H9 (cell line): ENCODE data around the gene MBD2. TPM values are rescaled to one million over a fixed set of nuclear protein-coding genes. Genes with fewer than 3 reads are reported as not detected.

ENCODE experiments used
- DNase-seq: peaks from one replicate; pipeline ENCODE4 v3.0.0-alpha.2; 2017
- H2AFZ ChIP-seq: one replicate; pipeline ENCODE4 v1.6.1; 2013; ENCODE audit warnings: mild to moderate bottlenecking, low read length, control low read depth, moderate library complexity
- H2AK5ac ChIP-seq: 2 replicates; pipeline ENCODE4 v1.6.1; 2013; ENCODE audit warnings: low read length, control low read depth, mixed read lengths; ENCODE audit not compliant: insufficient read length
- H2BK120ac ChIP-seq: one replicate; pipeline ENCODE4 v1.6.1; 2013; ENCODE audit warnings: low read depth, mild to moderate bottlenecking, low read length, control low read depth, inconsistent platforms; ENCODE audit not compliant: poor library complexity, severe bottlenecking
- H2BK12ac ChIP-seq: 2 replicates; pipeline ENCODE4 v1.6.1; 2013; ENCODE audit warnings: low read length, control low read depth, mixed read lengths, low read depth; ENCODE audit not compliant: insufficient read length
- H2BK15ac ChIP-seq: 2 replicates; pipeline ENCODE4 v1.6.1; 2013; ENCODE audit warnings: low read depth, low read length, control low read depth
- H2BK20ac ChIP-seq: one replicate; pipeline ENCODE4 v1.6.1; 2013; ENCODE audit warnings: low read depth, mild to moderate bottlenecking, low read length, control low read depth, inconsistent platforms; ENCODE audit not compliant: poor library complexity, severe bottlenecking
- H2BK5ac ChIP-seq: 2 replicates; pipeline ENCODE4 v1.6.1; 2013; ENCODE audit warnings: low read length, control low read depth, mixed read lengths; ENCODE audit not compliant: insufficient read length
- H3K14ac ChIP-seq: 2 replicates; pipeline ENCODE4 v1.6.1; 2013; ENCODE audit warnings: low read length, control low read depth; ENCODE audit not compliant: insufficient read depth
- H3K18ac ChIP-seq: 2 replicates; pipeline ENCODE4 v1.6.1; 2013; ENCODE audit warnings: low read depth, mild to moderate bottlenecking, mixed read lengths, low read length, control low read depth; ENCODE audit not compliant: insufficient read length
- H3K23ac ChIP-seq: 2 replicates; pipeline ENCODE4 v1.6.1; 2013; ENCODE audit warnings: low read length, control low read depth, mixed read lengths, low read depth; ENCODE audit not compliant: insufficient read length
- H3K23me2 ChIP-seq: 2 replicates; pipeline ENCODE4 v1.6.1; 2013; ENCODE audit warnings: low read depth, mild to moderate bottlenecking, mixed read lengths, low read length, control low read depth; ENCODE audit not compliant: insufficient read length, poor library complexity, severe bottlenecking
- H3K27ac ChIP-seq: 2 replicates; pipeline ENCODE4 v1.5.1; 2013; ENCODE audit warnings: low read length, control low read depth, mixed read lengths, low read depth; ENCODE audit not compliant: insufficient read length
- H3K27me3 ChIP-seq: 2 replicates; pipeline ENCODE4 v1.6.1; 2013; ENCODE audit warnings: low read length, control low read depth, inconsistent platforms; ENCODE audit not compliant: insufficient read depth
- H3K4ac ChIP-seq: 2 replicates; pipeline ENCODE4 v1.6.1; 2013; ENCODE audit warnings: low read depth, mild to moderate bottlenecking, control low read depth, inconsistent platforms, low read length, moderate library complexity
- H3K4me1 ChIP-seq: 2 replicates; pipeline ENCODE4 v1.6.1; 2013; ENCODE audit warnings: low read length, control low read depth, inconsistent platforms; ENCODE audit not compliant: insufficient read depth
- H3K4me2 ChIP-seq: 2 replicates; pipeline ENCODE4 v1.6.1; 2013; ENCODE audit warnings: low read length, control low read depth, mixed read lengths; ENCODE audit not compliant: insufficient read length, insufficient read depth
- H3K56ac ChIP-seq: 2 replicates; pipeline ENCODE4 v1.6.1; 2013; ENCODE audit warnings: low read depth, mild to moderate bottlenecking, mixed read lengths, low read length, control low read depth; ENCODE audit not compliant: insufficient read length
- H3K79me1 ChIP-seq: 2 replicates; pipeline ENCODE4 v1.6.1; 2013; ENCODE audit warnings: low read depth, mild to moderate bottlenecking, moderate library complexity, low read length, control low read depth, inconsistent platforms; ENCODE audit not compliant: insufficient read depth, poor library complexity, severe bottlenecking
- H3K79me2 ChIP-seq: 2 replicates; pipeline ENCODE4 v1.6.1; 2013; ENCODE audit warnings: low read length, control low read depth, inconsistent platforms; ENCODE audit not compliant: insufficient read depth
- H3K9ac ChIP-seq: 2 replicates; pipeline ENCODE4 v1.6.1; 2013; ENCODE audit warnings: low read length, control low read depth, mixed read lengths; ENCODE audit not compliant: insufficient read length; ENCODE audit errors: extremely low read depth
- H3K9me3 ChIP-seq: one replicate; pipeline ENCODE4 v1.6.1; 2013; ENCODE audit warnings: low read depth, low read length, inconsistent platforms; ENCODE audit not compliant: control insufficient read depth
- H3T11ph ChIP-seq: one replicate; pipeline ENCODE4 v1.6.1; 2013; ENCODE audit warnings: mild to moderate bottlenecking, low read length, control low read depth, inconsistent platforms
- H4K20me1 ChIP-seq: one replicate; pipeline ENCODE4 v1.6.1; 2013; ENCODE audit not compliant: control insufficient read depth, insufficient read length, insufficient read depth
- H4K5ac ChIP-seq: 2 replicates; pipeline ENCODE4 v1.6.1; 2013; ENCODE audit warnings: low read depth, mild to moderate bottlenecking, mixed read lengths, low read length, control low read depth; ENCODE audit not compliant: insufficient read length
- H4K8ac ChIP-seq: replicated peaks from 2 replicates; pipeline ENCODE4 v1.6.1; 2013; ENCODE audit warnings: low read length, control low read depth, mixed read lengths, low read depth; ENCODE audit not compliant: insufficient read length
- H4K91ac ChIP-seq: 2 replicates; pipeline ENCODE4 v1.6.1; 2013; ENCODE audit warnings: low read depth, mild to moderate bottlenecking, moderate library complexity, mixed read lengths, low read length, control low read depth; ENCODE audit not compliant: insufficient read length
- H3K27ac Mint-ChIP-seq, 3 experiments: 2 replicates in 2 of 3; 3 replicates in 1 of 3; pipeline ENCODE4 v1.8.0; 2020 to 2021; ENCODE audit warnings: mixed read lengths in 3 of 3, mild to moderate bottlenecking in 1 of 3, moderate library complexity in 1 of 3
- H3K27me3 Mint-ChIP-seq: 2 replicates; pipeline ENCODE4 v1.8.0; 2021; ENCODE audit warnings: low read depth, mild to moderate bottlenecking, moderate library complexity, mixed read lengths
- H3K36me3 Mint-ChIP-seq, 3 experiments: 2 replicates in 2 of 3; 3 replicates in 1 of 3; pipeline ENCODE4 v1.8.0; 2020 to 2021; ENCODE audit warnings: low read depth in 3 of 3, mixed read lengths in 3 of 3; ENCODE audit not compliant: insufficient read depth in 1 of 3
- H3K4me1 Mint-ChIP-seq, 2 experiments: 2 replicates each; pipeline ENCODE4 v1.8.0; 2020; ENCODE audit warnings: mixed read lengths in 2 of 2
- H3K4me3 Mint-ChIP-seq, 2 experiments: 2 replicates in 1 of 2; 3 replicates in 1 of 2; pipeline ENCODE4 v1.8.0; 2020 to 2021; ENCODE audit warnings: mild to moderate bottlenecking in 2 of 2, mixed read lengths in 2 of 2, moderate library complexity in 1 of 2
- H3K9me3 Mint-ChIP-seq, 2 experiments: 2 replicates in 1 of 2; 3 replicates in 1 of 2; pipeline ENCODE4 v1.8.0; 2020; ENCODE audit warnings: mild to moderate bottlenecking in 2 of 2, mixed read lengths in 2 of 2, moderate library complexity in 1 of 2
- CTCF ChIP-seq: fragments of 200-600 bp; sonication (generic); conservative IDR thresholded peaks from 3 replicates; pipeline ENCODE4 v1.8.0; 2021; ENCODE audit warnings: antibody characterized with exemption, mild to moderate bottlenecking
- WGBS: extraction: QIAGEN DNeasy Blood & Tissue Kit; methylation state at CpG from one replicate; pipeline ENCODE4 v1.1.7; 2013; ENCODE audit warnings: missing lambda C conversion rate, low lambda C conversion rate, mixed read lengths; ENCODE audit not compliant: insufficient read length; ENCODE audit errors: extremely low coverage; 5-methylcytosine and 5-hydroxymethylcytosine counted together
- total RNA-seq: library from RNA; stranded (reverse); gene quantifications from 2 replicates; pipeline ENCODE4 v1.2.1, GENCODE V29; 2021

The MBD2 gene
- total RNA-seq, 1 experiment from 2014 or later: 34.0 TPM

- peaks cover 0 to 2% of the 10 kb centered on the region in 2 experiments; a peak in 1 of 4 replicates for H3K4me1 Mint-ChIP-seq
- Histone ChIP-seq H3K9ac (no peak overlapping the region), H3K4me2 (no peak overlapping the region), H3K56ac (no peak overlapping the region), H3K27me3 (no peaks in the 10 kb centered on the region), H3K23ac (no peak overlapping the region), H2AK5ac (no peak overlapping the region), H2BK15ac (no peak overlapping the region), H3K14ac (no peak overlapping the region), H3K23me2 (no peaks in the 10 kb centered on the region), H2BK20ac (no peak overlapping the region), H2AFZ (no peak overlapping the region), H4K91ac (no peak overlapping the region), H3K9me3 (no peaks in the 10 kb centered on the region), H3T11ph (no peak overlapping the region), H4K5ac (no peak overlapping the region), H3K27ac (no peak overlapping the region), H3K4ac (no peak overlapping the region), H3K79me1 (no peaks in the 10 kb centered on the region), H2BK12ac (no peak overlapping the region), H2BK5ac (no peak overlapping the region), H4K20me1 (no peaks in the 10 kb centered on the region), H3K4me1 (no peaks in the 10 kb centered on the region), H3K79me2 (no peaks in the 10 kb centered on the region), H3K18ac (no peak overlapping the region), H4K8ac (no peak overlapping the region), H2BK120ac (no peak overlapping the region)
- no peak for DNase-seq
- WGBS: no CpG with 5 or more reads among the region's 2 CpGs
- H3K9me3 Mint-ChIP-seq: no peaks in the 10 kb centered on the region; a peak in 2 of 5 replicates
- no peak overlapping the region for H3K4me3 Mint-ChIP-seq
- no peak overlapping the region for H3K27ac Mint-ChIP-seq
- no peaks in the 10 kb centered on the region for H3K27me3 Mint-ChIP-seq
- no peak for TF ChIP-seq CTCF
- no peaks in the 10 kb centered on the region; a peak in 1 of 7 replicates for H3K36me3 Mint-ChIP-seq
These were observed 15.1 kb upstream of the MBD2 start for GRCh38 chr18:54239601-54240000.
